ENCODE measurements around the gene STXBP5. TPM values are rescaled to one million over a fixed set of nuclear protein-coding genes. Genes with fewer than 3 reads are reported as not detected.
A peak's percentile ranks its signal among the peaks of the same experiment; 100 is the strongest.

The STXBP5 gene
- total and polyA plus RNA-seq, 2 experiments from 2014 or later, result 4.9 to 49.9 TPM

DNA sequence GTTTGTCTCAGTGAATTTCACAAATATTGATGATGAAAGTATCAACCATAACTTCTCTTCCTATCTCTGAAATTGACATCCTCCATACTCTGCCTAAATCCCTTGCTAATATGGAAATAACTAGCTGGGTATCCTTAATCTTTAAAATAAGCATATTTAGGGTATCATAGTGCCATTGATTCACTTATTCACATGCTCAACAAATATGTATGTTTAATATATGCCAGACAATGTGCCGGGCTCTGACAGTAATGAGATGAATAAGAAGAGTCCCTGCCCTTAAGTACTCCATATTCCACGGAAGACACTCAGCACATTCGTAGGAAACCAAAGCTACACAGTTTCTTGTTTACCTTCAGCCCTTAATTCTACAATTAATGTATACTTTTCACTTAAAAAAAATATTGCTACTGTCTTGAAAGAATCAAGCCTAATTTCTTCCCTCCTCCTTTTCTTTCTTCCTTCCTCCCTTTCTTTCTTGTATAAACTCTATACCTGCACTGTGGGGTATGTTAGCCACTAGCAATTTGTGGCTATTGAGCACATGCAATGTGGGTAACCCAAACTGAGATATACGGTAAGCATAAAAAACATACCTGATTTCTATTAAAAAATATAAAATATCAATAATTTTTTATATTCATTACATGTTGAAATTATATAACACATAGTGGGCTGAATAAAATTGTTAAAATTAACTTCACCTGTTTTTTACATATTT is 42.8 kb upstream of the STXBP5 start:
- Histone ChIP-seq H3K9me2 (ENCODE audit: insufficient read depth) (no peaks in the 10 kb centered on the region), H3K4me3 (no peak overlapping the region), H3K4me1 (ENCODE audit: insufficient read depth) (peaks cover 10% of the 10 kb centered on the region), H3K79me2 (ENCODE audit: insufficient read depth) (no peaks in the 10 kb centered on the region), H3K27ac (no peak overlapping the region), H3K36me3 (ENCODE audit: low read depth) (no peaks in the 10 kb centered on the region), H4K20me1 (ENCODE audit: insufficient read depth) (no peaks in the 10 kb centered on the region), H3K4me2 (ENCODE audit: unreplicated experiment) (no peak overlapping the region), H3K9ac (no peak overlapping the region), H3K9me3 (ENCODE audit: low read depth) (no peaks in the 10 kb centered on the region), H3K27me3 (replicated peaks; ENCODE audit: insufficient read depth) (no peaks in the 10 kb centered on the region), H2AFZ (no peak overlapping the region), H3F3A (ENCODE audit: insufficient read depth) (no peaks in the 10 kb centered on the region)
- WGBS, 2 experiments (ENCODE audit: low coverage in 1 of 2, low lambda C conversion rate in 2 of 2, missing lambda C conversion rate in 2 of 2), result 83 to 86% methylated on average over 4 of the region's 4 CpGs
- TF ChIP-seq EZH2 (IDR thresholded peaks at IDR 0.05; ENCODE audit: insufficient read depth, poor library complexity, severe bottlenecking) (no peak), EZH2phosphoT487 (IDR thresholded peaks at IDR 0.05; ENCODE audit: insufficient read depth, low read depth) (no peak)
- in situ Hi-C loops (cut with MboI), result no loop called here
- DNase-seq, result no peak

DNA sequence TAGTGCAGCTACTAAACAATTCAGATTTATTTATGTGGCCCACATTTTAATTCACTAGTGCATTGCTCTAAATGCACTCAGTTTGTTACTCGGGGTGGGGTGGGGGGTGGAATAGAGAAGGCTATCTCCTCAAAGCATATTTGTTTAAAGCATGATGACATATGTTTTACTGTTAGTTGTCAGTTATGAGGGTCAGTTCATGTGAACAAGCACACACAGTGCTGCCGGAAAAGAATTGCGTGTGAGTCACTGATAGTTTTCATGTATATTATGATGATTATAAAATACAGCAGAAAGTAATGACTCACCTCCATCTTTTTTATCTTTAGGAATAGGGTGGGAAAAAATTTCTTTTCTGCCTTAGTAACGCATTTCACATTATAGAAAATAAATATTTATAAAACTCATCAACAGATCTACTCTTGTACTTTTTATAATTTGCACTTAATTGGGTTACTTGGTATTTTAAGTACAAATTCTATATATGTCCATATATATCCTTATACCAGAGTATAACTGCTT is 42.2 kb upstream of the STXBP5 start:
- Histone ChIP-seq H3K79me2 (ENCODE audit: insufficient read depth) (no peaks in the 10 kb centered on the region), H3K4me2 (ENCODE audit: unreplicated experiment) (no peak overlapping the region), H3K9ac (no peak overlapping the region), H3K9me2 (ENCODE audit: insufficient read depth) (no peaks in the 10 kb centered on the region), H3K27me3 (replicated peaks; ENCODE audit: insufficient read depth) (no peaks in the 10 kb centered on the region), H3K36me3 (ENCODE audit: low read depth) (no peaks in the 10 kb centered on the region), H3K27ac (no peak overlapping the region), H3K9me3 (ENCODE audit: low read depth) (no peaks in the 10 kb centered on the region), H2AFZ (no peak overlapping the region), H4K20me1 (ENCODE audit: insufficient read depth) (no peaks in the 10 kb centered on the region), H3K4me3 (no peak overlapping the region), H3K4me1 (ENCODE audit: insufficient read depth) (peaks cover 12% of the 10 kb centered on the region), H3F3A (ENCODE audit: insufficient read depth) (no peaks in the 10 kb centered on the region)
- DNase-seq, result peak; percentile 17
- 90 to 94% methylated on average over 4 of the region's 4 CpGs for WGBS, 2 experiments (ENCODE audit: low coverage in 1 of 2, low lambda C conversion rate in 2 of 2, missing lambda C conversion rate in 2 of 2)
- TF ChIP-seq EZH2phosphoT487 (IDR thresholded peaks at IDR 0.05; ENCODE audit: insufficient read depth, low read depth) (no peak), EZH2 (IDR thresholded peaks at IDR 0.05; ENCODE audit: insufficient read depth, poor library complexity, severe bottlenecking) (no peak)
- in situ Hi-C loops (cut with MboI), result no loop called here

GRCh38 chr6:147164761-147165160 is 39.5 kb upstream of the STXBP5 start:
- Histone ChIP-seq H3K4me1 (ENCODE audit: insufficient read depth) (peaks cover 24% of the 10 kb centered on the region), H3K9me2 (ENCODE audit: insufficient read depth) (no peaks in the 10 kb centered on the region), H3K9ac (no peak overlapping the region), H3K4me2 (ENCODE audit: unreplicated experiment) (no peak overlapping the region), H2AFZ (no peak overlapping the region), H3K4me3 (no peak overlapping the region), H3K27me3 (replicated peaks; ENCODE audit: insufficient read depth) (no peaks in the 10 kb centered on the region), H3K27ac (no peak overlapping the region), H3K36me3 (ENCODE audit: low read depth) (no peaks in the 10 kb centered on the region), H4K20me1 (ENCODE audit: insufficient read depth) (no peaks in the 10 kb centered on the region), H3K9me3 (ENCODE audit: low read depth) (no peaks in the 10 kb centered on the region), H3F3A (ENCODE audit: insufficient read depth) (peaks cover 5% of the 10 kb centered on the region; the same call in 1 of the 2 replicates), H3K79me2 (ENCODE audit: insufficient read depth) (no peaks in the 10 kb centered on the region)
- in situ Hi-C loops (cut with MboI), result no loop called here
- TF ChIP-seq EZH2 (IDR thresholded peaks at IDR 0.05; ENCODE audit: insufficient read depth, poor library complexity, severe bottlenecking), result no peak
- TF ChIP-seq EZH2phosphoT487 (IDR thresholded peaks at IDR 0.05; ENCODE audit: insufficient read depth, low read depth), result no peak
- no peak for DNase-seq

GRCh38 chr6:147166360-147166944 is 37.8 kb upstream of the STXBP5 start:
- Histone ChIP-seq H3K9me2 (ENCODE audit: insufficient read depth) (no peaks in the 10 kb centered on the region), H3K79me2 (ENCODE audit: insufficient read depth) (no peaks in the 10 kb centered on the region), H3K9ac (no peak overlapping the region), H3K27me3 (replicated peaks; ENCODE audit: insufficient read depth) (no peaks in the 10 kb centered on the region), H2AFZ (no peak overlapping the region), H3K4me2 (ENCODE audit: unreplicated experiment) (no peak overlapping the region), H3K36me3 (ENCODE audit: low read depth) (no peaks in the 10 kb centered on the region), H4K20me1 (ENCODE audit: insufficient read depth) (no peaks in the 10 kb centered on the region), H3K27ac (no peak overlapping the region), H3K4me1 (ENCODE audit: insufficient read depth) (peaks cover 40% of the 10 kb centered on the region), H3K9me3 (ENCODE audit: low read depth) (no peaks in the 10 kb centered on the region), H3F3A (ENCODE audit: insufficient read depth) (peaks cover 19% of the 10 kb centered on the region), H3K4me3 (no peak overlapping the region)
- no peak for DNase-seq
- in situ Hi-C loops (cut with MboI), result no loop called here
- 96% methylated on average over 2 of the region's 2 CpGs for WGBS, 2 experiments (ENCODE audit: low coverage in 1 of 2, low lambda C conversion rate in 2 of 2, missing lambda C conversion rate in 2 of 2)
- TF ChIP-seq EZH2 (IDR thresholded peaks at IDR 0.05; ENCODE audit: insufficient read depth, poor library complexity, severe bottlenecking), result no peak
- TF ChIP-seq EZH2phosphoT487 (IDR thresholded peaks at IDR 0.05; ENCODE audit: insufficient read depth, low read depth), result no peak

All from GM23248 (cell line).